Measurements from ENCODE around the gene KLHDC7B. TPM values are rescaled to one million over a fixed set of nuclear protein-coding genes. Genes with fewer than 3 reads are reported as not detected.

Gene KLHDC7B
- total RNA-seq, 1 donor from 2014 or later: 0.77 TPM

DNA sequence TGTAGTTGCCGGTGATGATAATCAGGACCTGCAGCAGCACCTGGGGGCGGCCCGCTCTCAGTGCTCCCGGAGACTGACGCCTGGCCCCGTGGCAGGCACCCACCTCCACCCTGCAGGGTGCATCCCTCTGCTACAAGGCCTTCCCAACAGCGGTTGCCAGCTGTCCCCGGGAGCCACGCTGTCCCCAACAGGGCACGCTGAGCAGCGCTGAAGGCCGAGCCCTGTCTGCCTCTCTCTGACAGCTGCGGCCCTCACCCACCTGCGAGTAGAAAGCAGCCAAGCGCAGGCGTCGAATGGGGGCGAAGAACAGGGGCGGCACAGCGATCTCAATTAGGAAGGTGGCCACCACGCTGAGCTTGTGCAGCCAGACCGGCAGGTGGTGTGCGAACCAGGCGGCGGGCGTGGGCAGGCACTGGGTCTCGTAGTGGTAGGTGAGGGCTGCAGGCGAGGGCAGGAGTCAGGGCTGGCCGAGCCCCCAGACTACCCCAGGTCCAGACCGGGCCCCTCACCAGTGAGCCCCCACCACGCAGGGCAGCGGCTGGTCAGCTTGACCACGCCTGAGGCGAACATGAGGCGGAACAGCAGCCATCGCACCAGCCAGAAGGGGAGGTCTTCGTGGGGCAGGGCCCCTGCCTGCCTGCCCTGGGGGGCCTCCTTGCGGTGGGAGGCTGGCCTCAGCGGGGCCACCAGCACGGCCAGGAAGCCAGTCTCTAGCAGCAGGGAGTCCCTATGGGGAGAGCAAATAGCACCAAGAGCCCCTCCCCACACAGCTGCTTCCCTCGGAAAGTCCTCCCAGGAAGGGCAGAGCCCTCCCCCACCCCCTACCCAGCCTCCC is 39.7 kb upstream of the KLHDC7B start:
- intact Hi-C loops (cut with DNase I): no loop called here
- Histone ChIP-seq H3K9me3 (no peaks in the 10 kb centered on the region), H3K27ac (no peak overlapping the region), H3K27me3 (ENCODE audit: low read depth) (no peaks in the 10 kb centered on the region), H3K4me3 (peak overlapping the region; percentile 87), H3K4me1 (peaks cover 28% of the 10 kb centered on the region), H3K36me3 (peaks cover 42% of the 10 kb centered on the region)
- TF ChIP-seq, protein P1, sequence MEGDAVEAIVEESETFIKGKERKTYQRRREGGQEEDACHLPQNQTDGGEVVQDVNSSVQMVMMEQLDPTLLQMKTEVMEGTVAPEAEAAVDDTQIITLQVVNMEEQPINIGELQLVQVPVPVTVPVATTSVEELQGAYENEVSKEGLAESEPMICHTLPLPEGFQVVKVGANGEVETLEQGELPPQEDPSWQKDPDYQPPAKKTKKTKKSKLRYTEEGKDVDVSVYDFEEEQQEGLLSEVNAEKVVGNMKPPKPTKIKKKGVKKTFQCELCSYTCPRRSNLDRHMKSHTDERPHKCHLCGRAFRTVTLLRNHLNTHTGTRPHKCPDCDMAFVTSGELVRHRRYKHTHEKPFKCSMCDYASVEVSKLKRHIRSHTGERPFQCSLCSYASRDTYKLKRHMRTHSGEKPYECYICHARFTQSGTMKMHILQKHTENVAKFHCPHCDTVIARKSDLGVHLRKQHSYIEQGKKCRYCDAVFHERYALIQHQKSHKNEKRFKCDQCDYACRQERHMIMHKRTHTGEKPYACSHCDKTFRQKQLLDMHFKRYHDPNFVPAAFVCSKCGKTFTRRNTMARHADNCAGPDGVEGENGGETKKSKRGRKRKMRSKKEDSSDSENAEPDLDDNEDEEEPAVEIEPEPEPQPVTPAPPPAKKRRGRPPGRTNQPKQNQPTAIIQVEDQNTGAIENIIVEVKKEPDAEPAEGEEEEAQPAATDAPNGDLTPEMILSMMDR (IDR thresholded peaks at IDR 0.05): no peak
- DNase-seq (peak; percentile 57), ATAC-seq (no peak)

- peaks cover 43% of the 10 kb centered on the region for H3K36me3 ChIP-seq
- peaks cover 31% of the 10 kb centered on the region for H3K4me1 ChIP-seq
- TF ChIP-seq, protein P1 (IDR thresholded peaks at IDR 0.05): no peak
- peak; percentile 1 to 6 for ATAC-seq
- intact Hi-C loops (cut with DNase I): no loop called here
- H3K27me3 ChIP-seq (ENCODE audit: low read depth): no peaks in the 10 kb centered on the region
- DNase-seq: peak; percentile 61
- H3K9me3 ChIP-seq: no peaks in the 10 kb centered on the region
- H3K4me3 ChIP-seq: peak overlapping the region; percentile 87
- H3K27ac ChIP-seq: peak overlapping the region; percentile 90
These were observed 38.9 kb upstream of the KLHDC7B start for GRCh38 chr22:50506611-50507420.

- Histone ChIP-seq H3K27me3 (ENCODE audit: low read depth) (no peaks in the 10 kb centered on the region), H3K4me1 (peaks cover 37% of the 10 kb centered on the region), H3K36me3 (peaks cover 40% of the 10 kb centered on the region), H3K4me3 (peak within 1 kb of the TSS; percentile 87), H3K27ac (peak within 1 kb of the TSS; percentile 96), H3K9me3 (no peaks in the 10 kb centered on the region)
- intact Hi-C loops (cut with DNase I): no loop called here
- TF ChIP-seq, protein P1 (IDR thresholded peaks at IDR 0.05): no peak
- DNase-seq (peak; percentile 94), ATAC-seq (peak; percentile 84 to 87)
These were observed 38.2 kb upstream of the KLHDC7B start, which contains the start of gene LMF2 for GRCh38 chr22:50507421-50507990. Gene LMF2, minus strand, starts transcription at chr22:50507702. Its CDS starts 27 bp downstream, at chr22:50507675.

GRCh38 chr22:50507991-50508884 is 37.5 kb upstream of the KLHDC7B start, which contains the start of gene NCAPH2:
Gene NCAPH2, plus strand, starts transcription at chr22:50508224. Its CDS starts 114 bp downstream, at chr22:50508338.
- H3K36me3 ChIP-seq: peaks cover 33% of the 10 kb centered on the region
- H3K27me3 ChIP-seq (ENCODE audit: low read depth): no peaks in the 10 kb centered on the region
- peak within 1 kb of the TSS; percentile 87 for H3K4me3 ChIP-seq
- peak; percentile 85 to 88 for ATAC-seq
- H3K27ac ChIP-seq: peak within 1 kb of the TSS; percentile 96
- peaks cover 42% of the 10 kb centered on the region for H3K4me1 ChIP-seq
- TF ChIP-seq, protein P1 (IDR thresholded peaks at IDR 0.05): no peak
- peak; percentile 98 for DNase-seq
- intact Hi-C loops (cut with DNase I): no loop called here
- H3K9me3 ChIP-seq: no peaks in the 10 kb centered on the region

All from lower lobe of right lung (tissue), 2 donors.